ENCODE data around the gene EYS. TPM values are rescaled to one million over a fixed set of nuclear protein-coding genes. Genes with fewer than 3 reads are reported as not detected.

Gene EYS
- total and polyA plus RNA-seq, 2 of the 8 experiments (the other 6 are each of a cell fraction or from before 2014, with no cell fraction given), result 0.05 to 0.13 TPM

DNA sequence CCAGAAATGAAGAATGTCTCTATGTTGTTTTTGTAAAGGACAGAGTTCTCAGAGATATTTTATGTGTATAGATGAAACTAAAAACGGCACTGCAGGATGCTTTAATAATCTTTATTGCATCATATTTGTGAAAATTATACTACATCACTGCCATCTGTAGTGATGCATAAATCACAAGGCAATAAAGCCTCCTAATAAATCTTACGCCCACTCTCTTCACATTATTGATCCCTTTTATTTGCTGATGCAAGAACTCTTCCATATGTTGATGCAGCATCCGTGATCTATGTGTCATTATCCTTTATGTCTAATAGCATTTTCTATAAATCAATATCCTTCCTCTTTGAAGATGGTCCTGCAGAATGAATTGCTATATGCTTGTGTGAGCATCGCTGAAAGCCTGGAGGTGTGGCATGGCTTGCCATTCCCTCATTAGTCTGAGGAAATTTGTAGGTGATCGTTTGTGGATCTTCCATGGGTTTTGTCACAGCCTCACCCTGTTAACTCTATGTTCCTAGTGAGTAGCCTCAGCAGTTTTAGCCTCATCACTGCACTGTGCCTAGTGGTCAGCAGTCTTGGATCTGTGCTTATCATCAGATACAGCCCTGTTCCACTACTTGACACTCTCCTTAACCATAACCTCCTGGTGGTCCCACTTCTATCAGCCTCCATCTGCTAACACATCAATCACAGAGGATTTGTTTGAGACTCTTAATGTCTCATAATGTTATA is 983.5 kb downstream of the EYS start:
- Histone ChIP-seq H3K27ac (ENCODE audit: low read depth, low read length) (no peak overlapping the region), H3K36me3 (ENCODE audit: control insufficient read depth in 2 of 4, insufficient read depth in 4 of 4, low read length in 3 of 4) (no peaks in the 10 kb centered on the region), H3K56ac (replicated peaks; ENCODE audit: insufficient read length, low read depth, low read length) (no peak overlapping the region), H2AFZ (ENCODE audit: low read length) (no peak overlapping the region), H4K8ac (ENCODE audit: extremely low read depth, insufficient read depth, low read length) (no peak overlapping the region), H3K9me3 (ENCODE audit: insufficient read depth in 2 of 2, low read depth in 1 of 2, low read length in 1 of 2) (no peaks in the 10 kb centered on the region), H3K79me1 (ENCODE audit: low read depth, low read length) (no peaks in the 10 kb centered on the region), H2BK20ac (ENCODE audit: low read length) (no peak overlapping the region), H2BK5ac (ENCODE audit: low read depth, low read length) (no peak overlapping the region), H4K5ac (ENCODE audit: insufficient read length, low read depth, low read length) (no peak overlapping the region), H3K14ac (ENCODE audit: insufficient read length) (no peak overlapping the region), H2AK5ac (ENCODE audit: low read depth, low read length) (no peak overlapping the region), H2BK12ac (ENCODE audit: low read depth, low read length) (no peak overlapping the region), H2BK120ac (replicated peaks; ENCODE audit: low read depth, low read length) (no peak overlapping the region), H3K79me2 (ENCODE audit: control insufficient read depth in 1 of 2, insufficient read depth in 2 of 2, low read length in 2 of 2) (no peaks in the 10 kb centered on the region), H3K9ac (replicated peaks in 1 of 4; ENCODE audit: extremely low read depth in 1 of 4, low read depth in 3 of 4, low read length in 3 of 4) (no peak overlapping the region), H3K23ac (ENCODE audit: insufficient read length) (no peak overlapping the region), H3K4me2 (ENCODE audit: insufficient read depth in 1 of 2, low read depth in 2 of 2, low read length in 2 of 2) (no peak overlapping the region), H3K4me1 (replicated peaks in 1 of 4; ENCODE audit: control insufficient read depth in 3 of 4, insufficient read depth in 4 of 4, low read length in 3 of 4) (no peaks in the 10 kb centered on the region), H3K4ac (replicated peaks; ENCODE audit: insufficient read length, low read depth, low read length) (no peak overlapping the region), H3K18ac (ENCODE audit: extremely low read depth, low read length) (no peak overlapping the region), H4K91ac (replicated peaks; ENCODE audit: insufficient read length, low read length) (no peak overlapping the region), H3K27me3 (replicated peaks in 1 of 4; ENCODE audit: control insufficient read depth in 3 of 4, extremely low read depth in 1 of 4, insufficient read depth in 3 of 4, low read length in 3 of 4) (no peaks in the 10 kb centered on the region), H3K4me3 (ENCODE audit: extremely low read depth in 1 of 4, insufficient read depth in 2 of 4, low read depth in 3 of 4, low read length in 4 of 4) (no peak overlapping the region), H2BK15ac (ENCODE audit: low read length) (no peak overlapping the region), H3K23me2 (ENCODE audit: low read depth, low read length) (no peaks in the 10 kb centered on the region), H4K20me1 (replicated peaks in 1 of 2; ENCODE audit: control insufficient read depth in 1 of 2, insufficient read depth in 2 of 2, low read length in 2 of 2) (no peaks in the 10 kb centered on the region)
- no peak for FAIRE-seq
- POLR2A ChIA-PET (ENCODE audit: partially characterized antibody), result no interaction called here
- WGBS, 2 experiments (ENCODE audit: extremely low coverage in 1 of 2, insufficient coverage in 1 of 2, insufficient read length in 1 of 2, insufficient replicate concordance in 2 of 2, low coverage in 1 of 2, low lambda C conversion rate in 2 of 2, missing lambda C conversion rate in 1 of 2), result 91% methylated on average over 5 of the region's 5 CpGs; no CpG with 5 or more reads in 1 of the 2 experiments
- DNase-seq (ENCODE audit: low read depth in 1 of 2, low spot score in 2 of 2), result no peak
- CTCF ChIA-PET (ENCODE audit: partially characterized antibody), result no interaction called here
- TF ChIP-seq SIRT6 (IDR thresholded peaks at IDR 0.05; ENCODE audit: low read length) (no peak), SUZ12 (IDR thresholded peaks at IDR 0.05; ENCODE audit: low read length) (no peak), JUN (IDR thresholded peaks at IDR 0.05; ENCODE audit: low read depth, low read length) (no peak), POU5F1 (IDR thresholded peaks at IDR 0.05; ENCODE audit: low read depth, low read length) (no peak), KDM1A (IDR thresholded peaks at IDR 0.05; ENCODE audit: borderline replicate concordance, low read length) (no peak), SIX5 (IDR thresholded peaks at IDR 0.05; ENCODE audit: low read depth, low read length) (no peak), CHD2 (IDR thresholded peaks at IDR 0.05; ENCODE audit: low read length) (no peak), EZH2 (IDR thresholded peaks at IDR 0.05; ENCODE audit: low read depth, low read length, severe bottlenecking) (no peak), EGR1 (IDR thresholded peaks at IDR 0.05; ENCODE audit: borderline replicate concordance, low read depth, low read length) (no peak), BACH1 (IDR thresholded peaks at IDR 0.05; ENCODE audit: low read length) (no peak), POLR2AphosphoS5 (IDR thresholded peaks at IDR 0.05; ENCODE audit: low read depth, low read length) (no peak)
- TF ChIP-seq, protein P1, sequence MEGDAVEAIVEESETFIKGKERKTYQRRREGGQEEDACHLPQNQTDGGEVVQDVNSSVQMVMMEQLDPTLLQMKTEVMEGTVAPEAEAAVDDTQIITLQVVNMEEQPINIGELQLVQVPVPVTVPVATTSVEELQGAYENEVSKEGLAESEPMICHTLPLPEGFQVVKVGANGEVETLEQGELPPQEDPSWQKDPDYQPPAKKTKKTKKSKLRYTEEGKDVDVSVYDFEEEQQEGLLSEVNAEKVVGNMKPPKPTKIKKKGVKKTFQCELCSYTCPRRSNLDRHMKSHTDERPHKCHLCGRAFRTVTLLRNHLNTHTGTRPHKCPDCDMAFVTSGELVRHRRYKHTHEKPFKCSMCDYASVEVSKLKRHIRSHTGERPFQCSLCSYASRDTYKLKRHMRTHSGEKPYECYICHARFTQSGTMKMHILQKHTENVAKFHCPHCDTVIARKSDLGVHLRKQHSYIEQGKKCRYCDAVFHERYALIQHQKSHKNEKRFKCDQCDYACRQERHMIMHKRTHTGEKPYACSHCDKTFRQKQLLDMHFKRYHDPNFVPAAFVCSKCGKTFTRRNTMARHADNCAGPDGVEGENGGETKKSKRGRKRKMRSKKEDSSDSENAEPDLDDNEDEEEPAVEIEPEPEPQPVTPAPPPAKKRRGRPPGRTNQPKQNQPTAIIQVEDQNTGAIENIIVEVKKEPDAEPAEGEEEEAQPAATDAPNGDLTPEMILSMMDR (IDR thresholded peaks at IDR 0.05; ENCODE audit: control extremely low read depth in 1 of 3, insufficient read depth in 1 of 3, low read depth in 1 of 3, low read length in 3 of 3), result no peak

All from H1 (cell line).